Inflammatory macrophage treated with lipopolysaccharide for 1 hour (primary cell): ENCODE measurements around the gene CCDC74A.
"Not testable (repeated sequence)": the region's sequence is repeated elsewhere in the genome, so short reads cannot be mapped to it uniquely, and the experiment has no call there.

Source experiments
- DNase-seq, 2 donors: peaks; one replicate each; pipeline ENCODE4 v3.0.0-alpha.2; 2020 to 2022

Gene CCDC74A

DNA sequence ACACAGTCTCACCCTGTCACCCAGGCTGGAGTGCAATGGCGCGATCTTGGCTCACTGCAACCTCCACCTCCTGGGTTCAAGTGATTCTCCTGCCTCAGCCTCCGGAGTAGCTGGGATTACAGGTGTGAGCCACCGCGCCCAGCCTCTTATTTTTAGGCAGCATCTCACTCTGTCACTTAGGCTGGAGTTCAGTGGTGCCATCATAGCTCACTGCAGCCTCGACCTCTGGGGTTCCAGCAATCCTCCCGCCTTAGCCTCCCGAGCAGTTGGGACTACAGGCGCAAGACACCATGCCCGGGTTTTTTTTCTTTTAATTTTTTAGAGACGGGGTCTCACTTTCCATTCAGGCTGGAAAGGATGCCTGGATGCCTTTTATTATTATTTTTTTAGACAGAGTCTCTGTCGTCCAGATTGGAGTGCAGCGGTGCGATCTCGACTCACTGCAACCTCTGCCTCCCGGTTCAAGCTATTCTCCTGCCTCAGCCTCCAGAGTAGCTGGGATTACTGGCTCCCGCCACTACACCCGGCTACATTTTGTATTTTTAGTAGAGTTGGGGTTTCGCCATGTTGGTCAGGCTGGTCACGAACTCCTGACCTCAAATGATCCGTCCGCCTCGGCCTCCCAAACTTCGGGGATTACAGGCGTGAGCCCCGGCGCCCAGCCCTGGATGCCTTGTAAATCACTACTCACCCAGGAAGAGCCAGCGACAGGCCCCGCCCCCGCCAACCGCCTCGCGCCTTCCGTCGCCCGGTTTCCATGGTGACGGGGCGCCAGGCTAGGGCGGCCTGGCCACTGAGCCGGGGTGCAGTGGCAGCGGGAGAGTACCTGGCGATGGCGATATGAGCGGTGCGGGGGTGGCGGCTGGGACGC is at the start of gene CCDC74A:
TSS of gene CCDC74A (plus strand) at position 758 of the 871 bp plus-strand sequence. CDS start at position 841, 83 bp downstream.
- peak; percentile 44 to 55 for DNase-seq

DNA sequence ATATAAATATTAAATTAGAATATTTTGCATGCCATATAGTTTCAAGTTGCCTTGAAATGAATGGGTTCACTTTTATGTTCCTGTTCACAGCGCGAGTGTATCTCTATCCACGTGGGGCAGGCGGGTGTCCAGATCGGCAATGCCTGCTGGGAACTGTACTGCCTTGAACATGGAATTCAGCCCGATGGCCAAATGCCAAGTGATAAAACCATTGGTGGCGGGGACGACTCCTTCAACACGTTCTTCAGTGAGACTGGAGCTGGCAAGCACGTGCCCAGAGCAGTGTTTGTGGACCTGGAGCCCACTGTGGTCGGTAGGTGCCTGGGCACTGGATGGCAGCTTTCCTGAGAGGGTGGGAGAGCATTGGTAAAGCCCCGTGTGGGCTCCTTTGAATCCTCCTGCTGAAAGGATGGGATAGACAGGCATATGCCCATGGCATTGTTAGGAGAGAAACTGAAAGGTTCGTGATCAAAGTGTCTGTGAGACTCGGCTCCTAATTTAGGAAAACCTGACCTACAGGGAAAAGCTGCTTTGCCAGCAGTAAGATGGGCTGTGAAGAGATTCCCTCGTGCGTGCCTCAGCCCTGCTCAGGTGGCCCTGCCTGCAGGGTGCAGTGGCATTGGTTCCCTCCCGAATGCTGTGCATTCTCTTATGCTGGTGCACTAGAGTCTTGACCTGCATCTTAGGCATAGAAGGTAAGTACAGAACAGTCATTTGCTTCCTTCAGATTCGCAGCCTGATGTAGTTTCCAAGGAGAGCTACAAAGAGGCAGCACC is 49.4 kb upstream of the CCDC74A start:
- not testable (repeated sequence) for DNase-seq

- not testable (repeated sequence) for DNase-seq
Measured at GRCh38 chr2:131478850-131479461, 48.7 kb upstream of the CCDC74A start.

- DNase-seq = not testable (repeated sequence)
Measured at GRCh38 chr2:131480351-131480750, 47.3 kb upstream of the CCDC74A start.

- DNase-seq = not testable (repeated sequence)
Measured at GRCh38 chr2:131482506-131483155, 45.1 kb upstream of the CCDC74A start.

- not testable (repeated sequence) for DNase-seq
Measured at GRCh38 chr2:131483981-131484820, 43.5 kb upstream of the CCDC74A start.

DNA sequence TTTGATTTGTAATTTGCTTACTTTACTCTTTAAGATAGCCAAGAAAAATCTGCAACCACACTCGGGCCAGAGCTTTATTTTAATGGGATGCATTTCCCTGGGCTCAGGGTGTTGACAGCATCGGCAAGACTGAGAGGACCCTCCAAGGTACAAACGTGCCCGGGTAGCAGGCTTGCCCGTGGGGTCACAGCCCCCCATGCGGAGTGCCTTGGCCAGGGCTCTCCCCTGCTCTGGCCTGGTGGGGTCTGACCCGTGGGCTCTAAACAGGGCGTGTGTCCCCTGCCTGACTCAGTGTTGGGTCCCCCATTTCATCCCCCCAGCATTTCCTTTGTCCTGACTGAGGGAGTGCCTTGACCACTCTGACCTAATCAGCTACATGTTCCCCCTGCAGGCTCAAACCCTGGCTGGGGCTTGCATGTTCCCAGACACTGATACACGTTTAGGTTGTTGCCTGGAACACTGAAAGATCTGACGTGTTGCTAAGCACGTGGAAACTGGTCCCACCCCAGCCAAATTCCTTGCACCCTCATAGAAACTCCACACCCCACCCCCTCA is 42.7 kb upstream of the CCDC74A start:
- DNase-seq = not testable (repeated sequence)

DNA sequence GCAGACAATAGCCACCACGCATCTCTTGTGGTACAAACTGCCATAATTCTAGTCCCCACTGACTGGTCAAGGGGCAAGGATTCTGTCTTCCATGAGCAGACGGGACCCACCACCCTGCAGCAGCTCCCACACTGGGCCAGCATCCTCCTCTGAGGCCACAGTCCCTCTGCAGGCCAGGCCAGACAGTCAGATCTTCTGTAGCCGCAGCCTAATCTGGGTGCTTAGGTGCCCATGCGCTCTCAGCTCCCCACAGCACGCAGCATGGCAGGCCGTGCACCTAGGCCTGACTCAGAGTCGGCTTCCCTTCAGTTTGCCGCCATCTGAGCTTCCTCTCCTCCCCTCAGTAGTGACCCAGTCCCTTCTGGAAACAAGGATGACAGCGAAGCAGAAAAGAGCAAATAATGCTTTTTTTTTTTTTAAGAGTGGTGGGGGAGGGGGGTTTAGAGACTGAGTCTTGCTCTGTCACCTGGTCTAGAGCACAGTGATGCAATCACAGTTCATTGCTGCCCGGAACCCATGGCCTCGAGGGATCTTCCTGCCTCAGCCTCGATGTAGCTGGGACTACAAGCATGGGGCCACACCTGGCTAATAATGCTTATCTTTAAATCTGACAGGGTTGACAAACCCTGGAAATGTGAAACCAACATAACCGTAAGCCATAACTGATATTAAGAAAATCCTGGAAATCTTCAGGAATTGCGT is 41.3 kb upstream of the CCDC74A start:
- not testable (repeated sequence) for DNase-seq

GRCh38 chr2:131488306-131489205 is 39.1 kb upstream of the CCDC74A start:
- no peak for DNase-seq

DNA sequence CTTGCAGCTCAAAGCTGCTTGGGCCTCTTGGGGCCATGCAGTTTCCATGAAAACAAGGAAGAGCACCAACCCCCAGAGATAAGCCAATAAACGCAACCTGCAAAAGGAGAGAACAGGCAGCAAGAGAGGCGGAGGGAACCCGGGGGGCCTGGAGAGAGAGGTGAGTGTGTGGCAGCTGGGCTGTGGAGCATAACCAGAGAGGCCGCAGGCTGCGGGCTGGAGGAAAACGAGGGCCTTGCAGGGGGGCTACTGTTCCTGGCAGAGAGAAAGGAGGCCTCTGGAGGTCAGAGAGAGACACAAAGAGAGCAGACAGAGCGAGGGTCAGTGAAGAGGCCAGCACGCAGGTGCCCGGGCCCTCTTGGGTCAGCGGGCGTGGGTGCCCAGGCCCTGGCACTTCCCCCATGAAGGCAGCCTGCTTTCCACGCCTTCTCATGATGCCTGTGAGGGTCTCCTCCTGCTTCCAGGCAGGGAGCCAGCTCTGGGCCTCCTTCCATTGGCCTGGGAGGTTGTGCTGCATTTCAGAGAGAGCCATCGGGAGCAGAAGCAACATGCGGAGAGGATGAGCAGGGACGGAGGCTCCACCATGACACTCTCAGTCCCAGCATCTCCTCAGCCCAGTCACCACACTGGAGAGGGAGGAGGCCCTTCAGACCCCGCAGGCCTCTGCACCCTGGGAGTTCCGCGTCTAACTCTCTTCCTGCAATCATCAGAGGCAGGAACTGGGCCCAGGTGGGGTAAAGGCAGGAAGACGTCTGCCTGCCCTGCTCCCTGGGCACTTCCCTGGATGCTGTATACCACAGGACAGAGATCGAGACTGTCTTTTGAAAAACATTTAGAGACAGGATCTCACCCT is 36.8 kb upstream of the CCDC74A start:
- not testable (repeated sequence) for DNase-seq

DNA sequence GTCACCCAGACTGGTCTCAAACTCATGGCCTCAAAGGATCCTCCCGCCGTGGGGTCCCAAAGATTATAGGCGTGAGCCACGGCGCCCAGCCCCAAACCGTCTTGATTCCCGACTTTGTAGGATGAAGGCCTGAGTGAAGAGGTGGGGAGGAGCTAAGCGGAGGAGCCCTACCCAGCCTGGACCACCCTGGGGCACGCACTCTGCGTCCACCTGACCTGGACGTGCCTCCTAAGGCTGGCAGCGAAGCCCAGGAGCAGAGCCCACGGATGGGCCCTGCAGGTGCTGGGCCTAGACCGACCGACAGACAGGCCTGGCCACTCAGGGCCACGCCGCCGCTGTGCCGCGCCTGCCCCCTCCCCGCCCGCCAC is 36.2 kb upstream of the CCDC74A start:
- not testable (repeated sequence) for DNase-seq

DNA sequence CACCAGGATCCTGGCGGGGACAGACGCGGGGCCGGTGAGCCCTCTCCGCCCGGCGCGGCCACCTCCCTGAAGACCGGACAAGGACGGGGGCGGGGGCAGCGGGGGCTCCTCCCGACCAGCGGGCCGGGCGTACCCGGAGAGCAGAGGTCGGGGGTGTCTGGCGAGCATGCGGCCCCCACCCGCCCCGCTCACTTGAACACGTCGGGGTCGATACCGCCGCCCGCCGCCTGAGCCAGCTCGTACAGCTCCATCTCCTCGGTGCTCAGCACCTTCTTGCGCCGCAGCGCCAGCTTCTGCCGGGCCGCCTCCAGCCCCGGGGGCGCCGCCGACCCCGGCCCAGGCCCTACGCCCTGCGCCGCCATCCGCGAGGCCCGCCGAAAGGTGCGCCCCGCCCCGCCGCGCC is 35.7 kb upstream of the CCDC74A start, which contains the start of gene MZT2A:
TSS of gene MZT2A (minus strand) at position 383 of the 403 bp plus-strand sequence. CDS start at position 362, 21 bp downstream.
- not testable (repeated sequence) for DNase-seq

GRCh38 chr2:131492418-131493198 is 35.1 kb upstream of the CCDC74A start:
- peak; percentile 82 to 90 for DNase-seq

DNA sequence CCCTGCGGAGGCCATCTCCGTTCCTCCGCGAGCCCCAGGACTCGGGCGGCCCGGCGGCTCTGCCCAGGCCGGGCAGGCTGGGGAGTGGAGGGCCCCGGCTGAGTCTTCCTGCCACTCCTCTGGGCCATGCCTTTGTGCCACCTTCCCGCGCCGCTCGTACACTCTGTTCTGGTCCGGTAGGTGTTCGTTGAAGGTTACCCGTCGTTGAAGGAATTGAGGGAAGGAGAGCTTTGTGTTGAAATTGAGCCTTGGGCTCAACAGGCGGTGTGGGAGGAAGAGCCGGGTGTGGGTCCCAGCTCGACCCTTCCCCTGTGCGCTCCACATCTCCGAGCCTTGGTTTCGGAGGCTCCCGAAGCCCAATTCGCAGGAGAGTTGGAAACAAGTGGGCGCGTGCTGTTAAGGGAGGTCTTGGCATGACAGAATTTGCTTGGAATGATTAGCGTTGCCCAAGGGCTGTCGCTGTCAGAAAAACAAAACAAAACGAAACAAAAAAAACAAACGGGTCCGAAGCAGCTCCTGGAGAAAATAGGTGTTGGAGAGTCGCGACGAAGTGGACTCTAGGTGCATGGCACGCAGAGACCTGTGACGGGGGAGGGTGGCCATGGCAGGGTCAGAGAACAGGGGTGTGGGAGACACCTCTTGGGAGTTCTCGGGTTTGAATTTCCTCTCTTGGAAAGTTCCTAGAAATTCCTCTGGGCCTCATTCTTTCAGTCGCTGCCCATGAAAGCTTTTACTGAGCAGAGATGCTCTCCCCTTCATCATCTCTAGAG is 34.3 kb upstream of the CCDC74A start:
- peak in 1 of 2 donors; percentile 2 for DNase-seq

- not testable (repeated sequence) for DNase-seq
Measured at GRCh38 chr2:131495506-131495905, 32.2 kb upstream of the CCDC74A start.

GRCh38 chr2:131498321-131498973 is 29.2 kb upstream of the CCDC74A start:
- peak in 1 of 2 donors; percentile 4 for DNase-seq
